ENCODE measurements around the gene LRBA. TPM values are rescaled to one million over a fixed set of nuclear protein-coding genes. Genes with fewer than 3 reads are reported as not detected.

Gene LRBA
- total RNA-seq, 1 donor from 2014 or later: 26.4 TPM

- Mint-ChIP-seq H3K4me3 (ENCODE audit: unreplicated experiment) (no peak overlapping the region), H3K9me3 (ENCODE audit: unreplicated experiment) (no peaks in the 10 kb centered on the region), H3K27ac (ENCODE audit: unreplicated experiment) (no peak overlapping the region), H3K4me1 (ENCODE audit: low read depth, unreplicated experiment) (no peaks in the 10 kb centered on the region), H3K36me3 (ENCODE audit: unreplicated experiment) (no peaks in the 10 kb centered on the region), H3K27me3 (ENCODE audit: unreplicated experiment) (no peaks in the 10 kb centered on the region)
- DNase-seq: no peak
- TF ChIP-seq CTCF (IDR thresholded peaks at IDR 0.05; ENCODE audit: partially characterized antibody, unreplicated experiment): no peak
Measured at GRCh38 chr4:151039733-151040132, 24.6 kb upstream of the LRBA start.

GRCh38 chr4:151038452-151039157, 23.5 kb upstream of the LRBA start:
- Mint-ChIP-seq H3K27ac (ENCODE audit: unreplicated experiment) (no peak overlapping the region), H3K27me3 (ENCODE audit: unreplicated experiment) (no peaks in the 10 kb centered on the region), H3K4me3 (ENCODE audit: unreplicated experiment) (no peak overlapping the region), H3K36me3 (ENCODE audit: unreplicated experiment) (no peaks in the 10 kb centered on the region), H3K4me1 (ENCODE audit: low read depth, unreplicated experiment) (no peaks in the 10 kb centered on the region), H3K9me3 (ENCODE audit: unreplicated experiment) (no peaks in the 10 kb centered on the region)
- DNase-seq: no peak
- no peak for TF ChIP-seq CTCF (IDR thresholded peaks at IDR 0.05; ENCODE audit: partially characterized antibody, unreplicated experiment)

- Mint-ChIP-seq H3K4me3 (ENCODE audit: unreplicated experiment) (no peak overlapping the region), H3K4me1 (ENCODE audit: low read depth, unreplicated experiment) (no peaks in the 10 kb centered on the region), H3K27me3 (ENCODE audit: unreplicated experiment) (no peaks in the 10 kb centered on the region), H3K27ac (ENCODE audit: unreplicated experiment) (no peak overlapping the region), H3K9me3 (ENCODE audit: unreplicated experiment) (no peaks in the 10 kb centered on the region), H3K36me3 (ENCODE audit: unreplicated experiment) (no peaks in the 10 kb centered on the region)
- TF ChIP-seq CTCF (IDR thresholded peaks at IDR 0.05; ENCODE audit: partially characterized antibody, unreplicated experiment): no peak
- DNase-seq: no peak
Measured at GRCh38 chr4:151035911-151036310, 20.8 kb upstream of the LRBA start.

GRCh38 chr4:151035328-151035727, 20.2 kb upstream of the LRBA start:
- Mint-ChIP-seq H3K4me3 (ENCODE audit: unreplicated experiment) (no peak overlapping the region), H3K27ac (ENCODE audit: unreplicated experiment) (no peak overlapping the region)

More at GRCh38 chr4:151035328-151035727, 20.2 kb upstream of the LRBA start:
- H3K27me3 Mint-ChIP-seq (ENCODE audit: unreplicated experiment): no peaks in the 10 kb centered on the region
- no peak for DNase-seq
- TF ChIP-seq CTCF (IDR thresholded peaks at IDR 0.05; ENCODE audit: partially characterized antibody, unreplicated experiment): no peak
- H3K4me1 Mint-ChIP-seq (ENCODE audit: low read depth, unreplicated experiment): peaks cover 3% of the 10 kb centered on the region
- no peaks in the 10 kb centered on the region for H3K36me3 Mint-ChIP-seq (ENCODE audit: unreplicated experiment)
- H3K9me3 Mint-ChIP-seq (ENCODE audit: unreplicated experiment): no peaks in the 10 kb centered on the region

Measured in glutamatergic neuron (in vitro differentiated cells).